Kidney glomerular epithelial cell (primary cell): ENCODE data around the gene FIBIN.
"Not testable (repeated sequence)": the region's sequence is repeated elsewhere in the genome, so short reads cannot be mapped to it uniquely, and the experiment has no call there.

ENCODE experiments used
- DNase-seq: peaks from one replicate; lab custom pipeline; 2025; lab: John Stamatoyannopoulos, UW

The FIBIN gene

GRCh38 chr11:26993965-26994457 is at the start of gene FIBIN:
TSS of gene FIBIN (plus strand) at chr11:26994112. CDS start at chr11:26994527, 415 bp downstream.
- no peak for DNase-seq

DNA sequence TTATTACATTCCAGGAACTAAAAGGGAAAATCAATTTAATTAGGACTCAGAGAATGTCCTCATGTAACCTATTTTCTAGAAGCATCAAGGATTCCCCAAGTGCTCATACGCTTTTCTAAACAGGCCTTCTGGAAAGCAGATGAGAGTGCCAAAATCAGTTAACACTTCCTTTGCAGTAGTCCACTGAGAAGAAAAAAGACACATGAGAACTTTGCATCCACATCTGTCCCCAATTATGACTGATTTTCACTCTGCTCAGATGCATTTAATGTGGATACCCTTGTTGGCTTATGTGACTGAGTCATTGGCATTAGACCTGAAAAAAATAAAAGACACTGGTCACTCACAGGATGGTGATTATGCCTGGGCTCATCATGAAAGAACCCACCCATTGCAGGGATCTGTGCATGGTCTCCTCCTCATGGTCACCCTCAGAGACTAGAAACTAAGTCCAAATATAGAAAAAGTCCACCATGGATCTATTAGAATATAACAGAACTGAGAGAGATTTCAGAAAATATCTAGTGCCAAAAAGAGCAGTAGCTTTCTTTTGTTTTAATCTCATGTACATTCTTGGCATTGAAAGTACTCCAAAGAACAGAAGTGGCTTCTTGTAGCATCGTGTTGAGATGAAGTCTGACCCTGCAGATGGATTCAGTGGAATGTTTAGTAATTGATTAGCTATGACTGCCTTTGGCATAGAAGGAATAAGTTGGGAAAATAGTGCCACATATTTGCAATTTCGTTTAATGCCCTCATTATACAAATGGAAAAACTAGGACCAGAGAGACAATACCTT is 48.8 kb upstream of the FIBIN start:
- no peak for DNase-seq

- no peak for DNase-seq
Measured at GRCh38 chr11:26946257-26946716, 47.6 kb upstream of the FIBIN start.

DNA sequence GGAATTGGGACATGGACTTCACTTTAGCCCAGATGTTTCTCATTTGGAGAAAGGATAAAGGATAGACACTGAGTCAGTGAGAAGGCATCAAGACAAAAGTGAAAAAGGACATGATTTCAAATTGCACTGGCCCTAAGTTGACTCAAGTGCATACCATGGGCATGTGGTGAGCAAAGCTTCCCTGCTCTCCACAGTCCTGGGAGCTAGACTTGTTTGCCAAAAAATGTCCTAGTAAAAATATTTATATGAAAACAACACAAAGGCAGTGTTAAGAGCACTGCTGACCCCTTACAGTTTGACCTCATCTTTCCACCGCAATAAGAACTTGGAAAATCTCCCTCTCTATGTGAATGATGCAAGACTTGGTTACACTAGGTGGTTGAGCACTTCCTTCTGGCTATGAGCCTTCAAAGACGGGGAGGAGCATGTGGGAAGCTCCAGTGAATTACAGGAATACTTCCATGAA is 46.5 kb upstream of the FIBIN start:
- DNase-seq, result peak; percentile 38

- DNase-seq, result peak; percentile 19
Measured at GRCh38 chr11:26947904-26948639, 45.8 kb upstream of the FIBIN start.

- no peak for DNase-seq
Measured at GRCh38 chr11:26948881-26949280, 45.0 kb upstream of the FIBIN start.

DNA sequence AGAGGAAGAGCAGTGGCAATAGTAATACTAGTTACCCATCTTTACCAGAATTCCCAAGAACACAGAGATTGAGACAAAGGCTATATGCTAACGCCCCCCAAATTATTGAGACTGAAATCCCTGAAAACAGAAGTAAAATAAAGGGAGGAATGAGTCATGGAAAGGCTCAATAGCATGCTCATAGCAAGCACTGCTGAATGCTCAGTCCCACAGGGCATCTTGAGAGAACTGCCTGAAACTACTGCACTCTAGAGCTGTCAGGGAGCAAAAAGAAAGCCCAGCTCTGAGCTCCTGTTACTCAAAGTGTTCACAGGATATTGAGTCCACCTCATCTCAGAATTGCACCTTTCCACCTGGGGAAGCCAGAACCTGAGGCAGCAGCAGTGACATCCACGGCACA is 44.1 kb upstream of the FIBIN start:
- no peak for DNase-seq

DNA sequence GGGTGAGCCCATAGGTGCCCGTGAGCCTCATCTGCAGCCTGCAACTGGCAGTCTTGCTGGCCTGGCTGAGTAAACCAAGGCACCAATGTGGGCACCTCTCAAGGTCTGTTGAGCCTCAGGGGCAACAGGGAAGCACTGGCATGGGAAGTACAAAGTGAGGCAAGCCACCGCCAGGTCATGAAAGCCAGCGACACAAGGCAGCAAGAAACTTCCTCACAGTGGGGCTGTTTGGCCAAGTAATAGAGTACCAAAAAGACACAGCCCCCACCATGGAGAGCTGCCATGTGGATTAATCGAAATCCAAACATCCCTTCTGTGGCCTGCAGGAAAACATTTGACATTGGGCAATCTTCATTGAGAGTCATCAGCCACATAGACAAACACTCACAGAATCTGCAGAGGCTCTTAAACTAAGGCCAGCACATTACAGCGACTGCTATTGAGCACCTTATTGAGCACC is 43.6 kb upstream of the FIBIN start:
- no peak for DNase-seq

GRCh38 chr11:26951809-26952515 is 42.0 kb upstream of the FIBIN start:
- DNase-seq, result no peak

DNA sequence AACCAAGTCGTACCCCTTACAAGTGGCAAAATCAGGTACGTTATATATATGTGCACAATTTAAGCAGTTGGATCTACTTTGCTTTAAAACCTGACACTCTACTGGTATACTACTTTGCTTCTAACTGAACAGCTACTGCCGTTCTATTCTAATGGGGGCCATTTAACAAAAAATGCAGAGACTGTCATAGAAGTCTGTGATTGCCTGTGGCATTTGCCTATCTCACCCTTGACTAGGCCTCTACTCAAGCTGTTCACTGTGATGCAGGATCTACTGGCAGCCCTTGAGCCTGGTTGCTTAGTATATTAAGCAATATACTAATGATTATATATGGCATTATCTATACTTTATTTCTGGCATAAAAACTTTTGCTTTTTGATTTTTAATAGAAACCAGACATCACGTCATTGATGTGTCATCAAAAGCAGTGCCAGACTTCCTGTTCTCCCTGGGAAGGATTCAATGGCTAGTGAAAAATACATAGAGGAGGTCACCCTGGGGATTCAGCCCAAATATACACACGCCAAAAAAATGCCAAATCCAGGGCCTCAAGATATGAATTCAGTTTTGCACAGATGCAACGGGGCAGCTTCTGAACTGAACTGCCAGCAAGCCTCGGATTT is 40.0 kb upstream of the FIBIN start:
- DNase-seq, result no peak

DNA sequence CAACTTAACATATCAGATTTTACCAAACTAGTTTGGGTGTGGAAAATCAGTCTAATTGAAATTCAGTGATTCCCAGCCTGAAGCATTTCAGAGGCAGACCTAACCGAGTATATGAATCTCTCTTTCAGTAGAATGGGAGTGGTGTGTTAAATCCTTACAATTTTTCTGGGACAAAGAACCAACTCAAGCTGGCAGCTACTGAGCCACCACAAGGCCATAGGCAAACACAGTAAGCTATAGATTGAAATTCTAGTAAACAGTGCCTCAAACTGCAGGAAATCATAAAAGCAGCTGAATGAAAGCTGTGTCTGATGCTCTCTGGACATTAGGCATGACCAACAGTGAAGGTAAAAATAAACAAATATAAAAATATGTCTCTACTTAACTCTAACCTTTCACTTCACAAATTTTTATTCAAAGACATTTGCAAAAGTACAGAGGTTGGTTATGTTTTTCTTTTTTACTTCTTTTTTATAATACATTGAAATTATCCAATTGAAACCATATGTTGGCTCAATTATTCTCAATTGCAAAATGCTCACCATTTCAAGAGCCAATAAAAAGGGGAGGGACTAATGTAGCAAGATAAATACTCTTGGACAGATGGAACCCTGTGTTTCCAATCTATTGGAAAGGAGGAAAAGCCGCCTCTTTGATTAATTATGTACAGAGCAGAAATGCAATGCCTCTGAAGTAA is 35.8 kb upstream of the FIBIN start:
- DNase-seq, result no peak

DNA sequence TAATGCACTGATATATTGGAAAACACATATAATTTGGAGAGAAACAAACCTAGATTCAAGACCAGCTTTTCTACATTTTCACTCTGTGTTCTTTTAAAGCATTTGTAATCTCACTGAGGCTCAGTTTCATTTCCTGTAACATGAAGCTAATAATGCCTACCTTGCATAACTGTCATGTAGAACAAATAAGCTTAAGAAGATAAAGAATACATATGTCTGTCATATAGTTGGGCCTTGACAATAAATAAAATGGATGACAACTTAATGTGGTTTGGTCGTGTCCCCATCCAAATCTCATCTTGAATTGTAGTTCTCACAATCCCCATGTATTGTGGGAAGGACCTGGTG is 35.2 kb upstream of the FIBIN start:
- no peak for DNase-seq

GRCh38 chr11:26960281-26960680 is 33.6 kb upstream of the FIBIN start:
- no peak for DNase-seq

GRCh38 chr11:26963764-26964163 is 30.1 kb upstream of the FIBIN start:
- DNase-seq, result no peak

DNA sequence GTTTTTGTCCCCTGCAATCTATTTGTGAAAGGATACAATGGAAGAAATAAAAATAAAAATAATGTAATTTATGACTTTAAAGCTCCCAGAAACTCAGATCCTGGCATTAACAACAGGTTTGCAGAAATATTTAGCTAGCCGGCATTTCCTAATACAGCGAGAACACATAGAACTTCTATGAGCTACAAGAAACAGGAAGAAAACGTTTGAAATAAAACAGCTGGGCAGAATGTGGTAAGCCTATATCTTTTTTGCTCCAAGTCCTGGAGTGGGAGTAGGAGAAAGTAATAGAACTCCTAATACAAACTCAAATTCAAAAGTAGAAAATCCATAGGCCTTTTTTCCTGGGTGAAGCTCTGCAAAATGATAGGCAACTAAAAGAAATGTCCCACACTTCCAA is 29.6 kb upstream of the FIBIN start:
- no peak for DNase-seq

GRCh38 chr11:26964847-26965485 is 28.9 kb upstream of the FIBIN start:
- not testable (repeated sequence) for DNase-seq

GRCh38 chr11:26971961-26972360 is 22.0 kb upstream of the FIBIN start:
- no peak for DNase-seq

DNA sequence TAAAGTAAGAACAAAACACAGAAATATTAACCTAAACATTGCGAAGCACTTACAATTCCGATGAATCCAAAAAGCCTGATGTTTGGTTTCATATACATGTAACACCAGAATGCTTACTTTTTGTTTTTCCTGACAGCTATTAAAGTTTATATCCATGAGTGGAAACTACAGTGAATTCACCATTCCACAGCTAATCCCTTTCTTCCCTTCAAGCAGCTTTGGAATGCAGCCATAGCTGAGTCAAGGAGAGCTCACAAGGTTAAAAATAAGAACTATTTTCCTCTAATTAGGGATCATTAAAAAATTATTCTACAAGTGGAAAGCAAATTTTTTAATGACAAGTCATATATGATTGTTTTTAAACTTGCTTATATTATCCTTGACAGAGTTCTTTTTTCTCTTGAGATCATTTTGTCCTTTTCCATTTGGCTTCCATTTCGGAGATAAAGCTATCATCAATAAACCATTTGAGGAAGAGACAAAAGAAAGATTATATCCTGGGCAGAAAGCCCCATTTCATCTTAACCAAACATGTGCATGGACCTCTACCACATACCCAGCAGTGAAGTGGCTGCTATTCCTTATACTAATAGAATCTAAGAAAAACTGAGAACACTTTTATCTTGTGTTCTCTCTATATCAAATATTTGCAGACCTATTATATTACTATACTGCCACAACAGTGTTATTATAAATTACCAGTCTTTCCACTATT is 19.7 kb upstream of the FIBIN start:
- no peak for DNase-seq

DNA sequence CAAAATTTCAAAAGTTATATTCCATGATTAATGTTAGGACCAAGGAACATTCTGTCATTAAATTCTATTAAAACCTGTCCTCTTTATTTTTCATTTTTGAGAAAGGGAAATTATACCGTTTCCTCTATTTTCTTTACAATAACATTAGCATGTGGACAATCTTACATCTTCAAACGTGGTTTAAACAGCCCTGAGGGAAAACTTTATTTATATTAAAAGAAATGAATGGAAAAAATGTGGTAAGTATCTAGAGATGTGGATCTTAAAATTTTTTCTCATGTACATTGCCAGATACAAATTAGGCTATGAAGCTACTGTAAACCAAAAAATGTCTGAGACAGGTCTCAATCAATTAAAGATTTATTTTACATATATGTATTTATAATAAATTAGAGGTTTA is 18.9 kb upstream of the FIBIN start:
- DNase-seq, result no peak

- no peak for DNase-seq
Measured at GRCh38 chr11:26976389-26976788, 17.5 kb upstream of the FIBIN start.
